NCI-H460 (cell line): Measurements from ENCODE around the gene NPAS4. TPM values are rescaled to one million over a fixed set of nuclear protein-coding genes. Genes with fewer than 3 reads are reported as not detected.
"Not testable (repeated sequence)": the region's sequence is repeated elsewhere in the genome, so short reads cannot be mapped to it uniquely, and the experiment has no call there.

ENCODE experiments used
- DNase-seq: peaks from one replicate; pipeline ENCODE4 v3.0.0-alpha.2; 2016; ENCODE audit warnings: low read depth; ENCODE audit errors: extremely low read depth
- total RNA-seq: library from RNA; depleted of rRNA; stranded (reverse); fragments of >200 nt; shearing (Covaris generic); gene quantifications from 2 replicates; pipeline ENCODE4 v1.2.3, GENCODE V29; 2014

Gene NPAS4
- total RNA-seq, 1 experiment from 2014 or later: not detected

GRCh38 chr11:66415423-66415822, 5.4 kb upstream of the NPAS4 start:
- DNase-seq: no peak

DNA sequence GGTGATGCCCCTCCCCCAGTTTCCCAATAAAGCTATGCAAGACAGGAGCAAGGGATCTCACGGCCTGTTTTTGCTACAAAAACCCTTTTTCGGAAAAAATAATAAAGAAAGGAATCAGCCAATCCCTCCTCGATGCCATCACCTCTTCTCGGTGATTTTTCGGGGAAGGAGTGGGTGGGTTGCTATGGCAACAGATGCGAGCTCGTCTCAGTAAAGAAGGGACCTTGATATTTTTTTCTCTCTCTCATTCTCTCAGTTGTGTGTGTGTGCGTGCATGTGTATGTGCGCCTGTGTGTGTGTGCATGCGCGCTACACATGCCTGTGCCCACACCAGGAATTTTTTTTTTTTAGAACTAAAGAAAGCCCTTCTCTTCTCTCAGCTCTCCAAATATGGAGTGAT, 3.8 kb upstream of the NPAS4 start:
- no peak for DNase-seq

- peak; percentile 61 for DNase-seq
Observed at GRCh38 chr11:66418168-66418985, 2.5 kb upstream of the NPAS4 start.

GRCh38 chr11:66418986-66419308, 1.9 kb upstream of the NPAS4 start:
- DNase-seq: no peak

DNA sequence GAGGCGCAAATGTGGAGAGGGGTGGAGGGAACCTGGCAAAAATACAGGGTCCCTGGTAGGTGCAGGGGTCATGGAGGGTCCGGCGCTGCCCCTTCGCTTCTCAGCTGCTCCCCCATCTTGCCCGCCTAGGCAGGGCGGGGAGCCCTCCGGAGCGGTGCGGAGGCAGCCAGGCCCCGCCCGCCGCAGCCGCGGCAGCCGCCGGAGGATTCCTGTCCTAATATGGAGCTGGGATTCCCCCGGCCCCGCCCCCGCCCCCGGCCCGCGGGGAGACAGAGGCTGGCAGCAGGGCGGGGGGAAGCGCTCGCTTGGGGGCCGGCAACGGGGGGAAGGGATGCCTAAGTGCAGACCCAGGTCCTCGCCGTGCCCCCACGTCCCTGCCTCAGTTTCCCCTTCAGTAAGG, 1.0 kb upstream of the NPAS4 start:
- DNase-seq: no peak

GRCh38 chr11:66421492-66422205, 814 bp downstream of the NPAS4 start:
- DNase-seq: peak; percentile 83

DNA sequence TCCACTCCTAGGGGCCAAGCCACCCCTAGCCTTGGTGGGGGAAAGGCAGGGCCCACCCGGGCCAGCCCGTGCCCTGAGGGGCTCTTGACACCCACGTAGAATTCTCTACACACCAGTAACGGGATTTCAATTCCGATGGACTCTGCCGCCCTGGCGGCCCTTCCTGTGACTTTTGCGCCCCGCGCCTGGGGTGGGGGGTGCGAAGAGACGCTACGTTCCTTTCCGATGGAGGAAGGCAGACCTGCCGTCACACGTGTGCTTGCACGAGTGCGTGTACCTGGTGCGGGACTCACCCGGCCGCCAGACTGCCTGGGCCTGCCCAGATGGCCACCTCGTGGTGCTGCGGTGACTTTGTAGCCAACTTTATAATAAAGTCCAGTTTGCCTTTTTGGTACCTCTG, 5.5 kb downstream of the NPAS4 start:
- no peak for DNase-seq

DNA sequence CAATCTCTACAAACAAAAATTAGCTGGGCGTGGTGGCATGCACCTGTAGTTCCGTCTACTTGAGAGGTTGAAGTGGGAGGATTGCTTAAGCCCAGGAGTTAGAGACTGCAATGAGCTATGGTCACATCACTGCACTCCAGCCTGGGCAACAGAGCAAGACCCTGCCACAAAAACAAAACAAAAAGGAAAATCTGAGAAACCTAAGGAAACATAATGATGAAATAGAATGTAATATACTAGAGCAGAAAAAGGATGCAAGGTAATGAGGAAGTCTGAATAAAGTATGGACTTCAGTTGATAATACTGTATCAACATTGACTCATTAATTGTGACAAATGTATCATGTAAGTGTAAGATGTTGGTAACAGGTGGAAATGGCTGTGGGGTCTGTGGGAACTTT, 8.1 kb downstream of the NPAS4 start:
- DNase-seq: no peak

DNA sequence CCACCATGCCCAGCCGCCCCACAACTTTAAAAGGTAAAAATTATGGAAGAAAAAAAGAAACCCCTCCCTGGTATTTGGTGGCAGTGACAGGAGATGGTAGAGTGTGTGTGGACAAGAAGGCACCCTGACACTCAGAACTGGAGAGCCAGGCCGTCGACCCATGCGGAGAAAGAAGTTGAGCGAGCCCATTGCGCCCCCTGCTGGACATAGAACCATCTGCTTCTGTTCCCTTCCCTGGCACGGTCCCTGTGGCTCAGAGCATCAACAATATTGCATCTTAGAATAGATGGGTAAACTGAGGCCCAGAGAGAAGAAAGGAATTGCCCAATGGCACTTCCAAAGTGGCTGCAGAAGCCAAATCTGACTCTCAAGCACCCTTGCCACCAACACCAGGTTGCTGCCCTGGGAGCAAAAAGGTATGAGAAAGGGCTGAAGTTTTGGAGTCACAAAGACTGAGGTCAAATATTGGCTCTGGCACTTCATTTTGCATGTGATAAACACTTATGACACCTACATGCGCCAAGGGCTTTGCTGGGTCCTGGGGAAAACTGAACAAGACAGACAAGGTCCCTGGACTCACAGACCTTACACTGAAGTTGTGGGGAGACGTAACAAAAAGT, 9.3 kb downstream of the NPAS4 start:
- peak; percentile 55 for DNase-seq

DNA sequence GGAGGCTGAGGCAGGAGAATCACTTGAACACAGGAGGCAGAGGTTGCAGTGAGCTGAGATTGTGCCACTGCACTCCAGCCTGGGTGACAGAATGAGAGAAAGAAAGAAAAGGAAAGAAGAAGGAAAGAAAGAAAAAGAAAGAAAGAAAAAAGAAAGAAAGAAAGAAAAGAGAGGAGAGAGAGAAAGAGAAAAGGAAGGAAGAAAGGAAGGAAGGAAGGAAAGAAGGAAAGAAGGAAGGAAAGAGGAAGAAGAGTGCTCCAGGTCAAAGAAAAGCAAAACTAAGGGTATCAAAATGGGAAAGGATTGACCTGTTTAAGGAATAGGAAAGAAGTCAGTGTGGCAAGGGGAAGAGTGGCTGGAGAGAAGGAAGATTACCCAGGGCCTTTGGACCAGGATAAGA, 10.5 kb downstream of the NPAS4 start:
- not testable (repeated sequence) for DNase-seq

GRCh38 chr11:66431871-66432329, 11.1 kb downstream of the NPAS4 start:
- DNase-seq: not testable (repeated sequence)

- DNase-seq: no peak
Observed at GRCh38 chr11:66432597-66432996, 11.8 kb downstream of the NPAS4 start.

- DNase-seq: no peak
Observed at GRCh38 chr11:66437979-66438503, 17.2 kb downstream of the NPAS4 start.

DNA sequence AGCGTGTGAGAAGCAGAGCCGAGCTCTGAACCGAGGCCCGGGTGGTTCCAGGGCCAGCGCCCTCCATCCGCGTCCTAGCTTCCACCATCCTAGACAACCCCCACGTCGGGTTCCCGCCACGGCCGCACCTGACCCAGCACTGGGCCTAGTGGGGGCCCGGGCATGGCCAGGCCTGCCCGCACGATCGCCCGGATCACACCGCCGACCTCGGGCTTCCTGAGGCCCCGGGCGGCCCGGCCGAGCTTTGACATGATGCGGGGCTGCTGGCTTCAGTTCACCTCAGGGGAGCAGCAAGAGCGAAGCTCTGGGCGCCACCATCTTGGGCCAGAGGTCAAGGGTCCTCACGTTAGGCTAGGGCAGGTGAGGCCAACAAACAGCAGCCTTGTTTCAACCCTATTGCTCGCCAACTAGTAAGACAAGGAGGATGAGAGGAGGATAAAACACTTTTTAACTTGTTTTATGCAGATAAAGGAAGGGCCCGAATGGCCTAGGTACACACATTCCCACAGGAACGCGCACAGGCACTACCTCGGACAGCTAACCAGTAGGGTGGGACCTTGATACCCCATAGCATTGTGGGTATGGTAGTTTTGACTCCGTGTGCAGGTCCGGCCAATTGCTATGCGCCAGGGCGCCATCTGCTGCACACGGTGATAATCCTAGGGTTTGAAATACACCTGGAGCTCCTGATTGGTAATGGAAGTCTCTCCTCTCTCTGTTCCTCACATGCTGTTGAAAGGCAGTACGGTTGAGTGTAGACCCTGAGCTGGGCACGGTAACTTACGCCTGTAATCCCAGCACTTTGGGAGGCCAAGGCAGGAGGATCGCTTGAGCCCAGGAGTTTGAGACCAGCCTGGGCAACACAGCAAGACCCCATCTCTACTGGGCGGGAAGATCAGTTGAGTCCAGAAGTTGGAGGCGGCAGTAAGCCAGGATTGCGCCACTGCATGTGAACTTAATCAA, 17.9 kb downstream of the NPAS4 start, which contains the start of gene MRPL11:
MRPL11 (minus strand) TSS at position 345 of the 963 bp plus-strand sequence; CDS start at position 251, 94 bp downstream.
- peak; percentile 88 for DNase-seq

GRCh38 chr11:66440101-66440939, 19.5 kb downstream of the NPAS4 start:
- not testable (repeated sequence) for DNase-seq

DNA sequence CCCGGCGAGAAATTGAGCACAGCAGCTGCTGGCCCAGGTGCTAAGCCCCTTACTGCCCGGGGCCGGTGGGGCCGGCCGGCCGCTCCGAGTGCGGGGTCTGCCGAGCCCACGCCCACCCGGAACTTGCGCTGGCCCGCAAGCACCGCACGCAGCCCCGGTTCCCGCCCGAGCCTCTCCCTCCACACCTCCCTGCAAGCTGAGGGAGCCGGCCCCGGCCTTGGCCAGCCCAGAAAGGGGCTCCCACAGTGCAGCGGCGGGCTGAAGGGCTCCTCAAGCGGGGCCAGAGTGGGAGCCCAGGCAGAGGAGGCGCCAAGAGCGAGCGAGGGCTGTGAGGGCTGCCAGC, 20.1 kb downstream of the NPAS4 start:
- DNase-seq: not testable (repeated sequence)

DNA sequence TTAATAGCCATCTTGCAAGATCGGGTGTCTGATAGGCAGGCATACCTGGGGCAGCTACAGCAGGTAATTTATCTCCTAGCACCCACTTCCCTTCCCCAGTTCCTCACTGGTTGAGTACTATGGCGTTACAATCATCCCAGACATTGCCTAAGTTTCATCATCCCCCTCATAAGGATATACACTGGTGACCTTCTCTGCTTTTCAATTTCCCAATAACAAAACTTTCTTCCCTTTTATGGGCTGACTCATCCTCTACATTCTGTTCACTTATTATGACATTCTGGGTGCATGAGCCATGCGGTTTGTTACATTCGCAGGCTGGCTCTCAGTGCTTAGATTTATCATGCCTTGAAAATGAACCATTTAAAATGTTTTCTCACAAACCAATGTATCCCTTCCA, 22.8 kb downstream of the NPAS4 start:
- DNase-seq: peak; percentile 20

DNA sequence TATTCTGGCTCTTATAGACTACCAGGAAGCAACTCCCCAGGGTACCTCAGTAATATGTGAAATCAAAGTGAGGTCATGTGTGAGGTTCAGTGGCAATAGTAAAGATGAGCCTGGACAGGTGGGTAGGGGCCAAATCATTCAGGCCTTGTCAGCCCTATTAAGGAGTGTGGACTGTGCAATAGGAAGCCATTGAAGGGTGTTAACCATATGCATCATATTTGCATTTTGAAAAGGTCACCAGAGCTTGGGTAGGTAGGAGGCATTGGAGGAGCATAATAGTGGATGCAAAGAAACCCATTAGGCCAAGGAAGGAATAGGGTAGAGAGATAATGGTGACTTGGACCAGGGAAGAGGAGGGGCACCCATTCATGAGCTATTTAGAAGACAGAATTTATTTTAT, 26.2 kb downstream of the NPAS4 start:
- no peak for DNase-seq

DNA sequence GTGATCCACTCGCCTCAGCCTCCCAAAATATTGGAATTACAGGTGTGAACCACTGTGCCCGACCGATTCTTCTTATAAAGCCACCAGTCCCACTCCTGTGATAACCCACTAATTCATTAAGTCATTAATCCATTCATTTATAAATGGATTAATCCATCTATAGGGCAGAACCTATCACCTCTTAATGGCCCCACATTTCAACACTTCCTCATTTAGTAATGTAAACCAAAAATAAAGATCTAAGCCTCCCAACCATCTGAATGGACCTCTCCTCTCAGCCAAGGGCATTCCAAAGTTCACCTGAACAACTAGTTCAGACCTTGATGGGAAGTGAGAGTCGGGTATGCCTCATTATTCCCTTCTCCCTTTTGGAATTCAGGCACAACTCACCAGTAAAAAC, 27.7 kb downstream of the NPAS4 start:
- no peak for DNase-seq
